Heart right ventricle (tissue), 16 donors: ENCODE measurements around the gene CSMD2. TPM values are rescaled to one million over a fixed set of nuclear protein-coding genes. Genes with fewer than 3 reads are reported as not detected.

Source experiments
- ATAC-seq, 8 donors: fragments of 200-7000 bp; cut with Tn5 transposase; one replicate each; pipeline ENCODE4 v1.9.1; 2020; ENCODE audit warnings: mild to moderate bottlenecking in 8 of 8, moderate library complexity in 8 of 8, moderate number of reproducible peaks in 1 of 8
- DNase-seq, 2 donors: peaks; one replicate each; pipeline ENCODE4 v3.0.0-alpha.2; 2020
- H3K27ac ChIP-seq, 10 donors: fragments of 200-600 bp; sonication (generic) in 2 of 10; one replicate each; pipeline versions ENCODE4 v1.5.0 to v1.8.0; 2020 to 2022; ENCODE audit warnings: mild to moderate bottlenecking in 3 of 10
- H3K27me3 ChIP-seq, 7 donors: fragments of 200-600 bp; one replicate each; pipeline ENCODE4 v1.8.0; 2021 to 2022; ENCODE audit warnings: mild to moderate bottlenecking in 2 of 7
- H3K36me3 ChIP-seq, 9 donors: fragments of 200-600 bp; sonication (generic) in 1 of 9; one replicate each; pipeline versions ENCODE4 v1.5.0 to v1.8.0; 2020 to 2022; ENCODE audit warnings: mild to moderate bottlenecking in 2 of 9
- H3K4me1 ChIP-seq, 9 donors: fragments of 200-600 bp; sonication (generic) in 1 of 9; one replicate each; pipeline versions ENCODE4 v1.5.0 to v1.8.0; 2020 to 2022; ENCODE audit warnings: mild to moderate bottlenecking in 4 of 9
- H3K4me3 ChIP-seq, 10 donors: fragments of 200-600 bp; sonication (generic) in 2 of 10; one replicate each; pipeline versions ENCODE4 v1.5.0 to v1.8.0; 2020 to 2022; ENCODE audit warnings: mild to moderate bottlenecking in 7 of 10, moderate library complexity in 2 of 10
- H3K9me3 ChIP-seq, 11 donors: fragments of 200-600 bp in 10 of 11; sonication (generic) in 2 of 11; one replicate each; pipeline versions ENCODE4 v1.5.0 to v1.8.0; 2013 to 2022; ENCODE audit warnings: mild to moderate bottlenecking in 2 of 11, control low read depth in 1 of 11, moderate library complexity in 1 of 11
- WGBS, 2 donors: extraction: QIAGEN DNeasy Blood & Tissue Kit; methylation state at CpG; one replicate each; pipeline ENCODE4 v1.1.7; 2013; ENCODE audit warnings: inconsistent platforms in 1 of 2; 5-methylcytosine and 5-hydroxymethylcytosine counted together
- intact Hi-C, 10 donors: fragments of 100-400 bp; cut with DNase I; formaldehyde crosslinking; loops; one replicate each; pipeline versions ENCODE4 v1.11.1 to v1.14.2; 2022
- polyA plus RNA-seq, 2 donors: library from polyadenylated mRNA; stranded (reverse); fragments of 200-250 nt; gene quantifications; one replicate each; pipeline ENCODE4 v1.2.3, GENCODE V29; 2013
- total RNA-seq, 10 donors: library from RNA; stranded (reverse); fragmentation: NEBNext Ultra II Directional in 3 of 10; extraction: Animal tissue kit (Norgen Biotek cat#: 25700) in 3 of 10; gene quantifications; one replicate each; pipeline versions ENCODE4 v1.2.1 to v1.2.4, GENCODE V29; 2021 to 2023
- TF ChIP-seq, protein P1 (sequence below), 9 donors: fragments of 200-600 bp; sonication (generic) in 2 of 9; IDR thresholded peaks; one replicate each; pipeline versions ENCODE4 v1.5.0 to v1.8.0; 2021 to 2022; ENCODE audit warnings: antibody characterized with exemption in 9 of 9, mild to moderate bottlenecking in 5 of 9, moderate library complexity in 1 of 9
- donor health status: Arrhythmogenic right ventricular cardiomyopathy.
- donor health status: ischemic (EF 13 %, LVEDD 7.1; RV severe dilation, severe dysfunction).
- donor health status: healthy with polysubstance abuse.
- donor health status: DM: no; HTN: yes; CAD: no.
- donor health status: DM: no; HTN: no; CAD: no.
- donor health status: ischemic (EF 25% LVEDD 6.9; RV normal size, moderate dysfunction).
- donor health status: ischemic (EF 25% LVEDD 5.7; RV mildly dilated, moderate dysfunction).
- donor health status: healthy.
- donor health status: DM: yes; HTN: yes; CAD: no.
- donor health status: Ischemic cardiomyopathy.
- donor health status: ischemic (EF 35%, LVEDD 5.7; RV mildly dilated, moderate dysfunction).
- donor health status: nonischemic (EF 11% LVEDD 7.7; RV severe dilation, severe dysfunction).
- donor health status: DM: yes; HTN: yes; CAD: no.
- donor health status: PGD.
- donor health status: ischemic (EF 29% LVEDD 5.4; RV normal size, mild dysfunction).
- donor health status: nonischemic (EF 23%, LVEDD 6.1; RV moderate dilation, normal function).

Gene CSMD2
- total and polyA plus RNA-seq, 12 donors = 0.04 to 0.97 (median 0.14) TPM; not detected in 1

GRCh38 chr1:33810571-33810970 is 354.5 kb downstream of the CSMD2 start:
- intact Hi-C loops = no loop called here
- Histone ChIP-seq H3K27me3 (peaks cover 0 to 16% (median 7%) of the 10 kb centered on the region in 7 donors), H3K36me3 (no peaks in the 10 kb centered on the region), H3K9me3 (peaks cover 0 to 31% (median 4%) of the 10 kb centered on the region in 11 donors), H3K4me1 (no peaks in the 10 kb centered on the region), H3K27ac (no peak overlapping the region), H3K4me3 (no peak overlapping the region)
- no peak for ATAC-seq
- TF ChIP-seq, protein P1, sequence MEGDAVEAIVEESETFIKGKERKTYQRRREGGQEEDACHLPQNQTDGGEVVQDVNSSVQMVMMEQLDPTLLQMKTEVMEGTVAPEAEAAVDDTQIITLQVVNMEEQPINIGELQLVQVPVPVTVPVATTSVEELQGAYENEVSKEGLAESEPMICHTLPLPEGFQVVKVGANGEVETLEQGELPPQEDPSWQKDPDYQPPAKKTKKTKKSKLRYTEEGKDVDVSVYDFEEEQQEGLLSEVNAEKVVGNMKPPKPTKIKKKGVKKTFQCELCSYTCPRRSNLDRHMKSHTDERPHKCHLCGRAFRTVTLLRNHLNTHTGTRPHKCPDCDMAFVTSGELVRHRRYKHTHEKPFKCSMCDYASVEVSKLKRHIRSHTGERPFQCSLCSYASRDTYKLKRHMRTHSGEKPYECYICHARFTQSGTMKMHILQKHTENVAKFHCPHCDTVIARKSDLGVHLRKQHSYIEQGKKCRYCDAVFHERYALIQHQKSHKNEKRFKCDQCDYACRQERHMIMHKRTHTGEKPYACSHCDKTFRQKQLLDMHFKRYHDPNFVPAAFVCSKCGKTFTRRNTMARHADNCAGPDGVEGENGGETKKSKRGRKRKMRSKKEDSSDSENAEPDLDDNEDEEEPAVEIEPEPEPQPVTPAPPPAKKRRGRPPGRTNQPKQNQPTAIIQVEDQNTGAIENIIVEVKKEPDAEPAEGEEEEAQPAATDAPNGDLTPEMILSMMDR (IDR thresholded peaks at IDR 0.05) = no peak
- 82 to 86% methylated on average over 5 of the region's 5 CpGs for WGBS, 2 donors
- no peak for DNase-seq

DNA sequence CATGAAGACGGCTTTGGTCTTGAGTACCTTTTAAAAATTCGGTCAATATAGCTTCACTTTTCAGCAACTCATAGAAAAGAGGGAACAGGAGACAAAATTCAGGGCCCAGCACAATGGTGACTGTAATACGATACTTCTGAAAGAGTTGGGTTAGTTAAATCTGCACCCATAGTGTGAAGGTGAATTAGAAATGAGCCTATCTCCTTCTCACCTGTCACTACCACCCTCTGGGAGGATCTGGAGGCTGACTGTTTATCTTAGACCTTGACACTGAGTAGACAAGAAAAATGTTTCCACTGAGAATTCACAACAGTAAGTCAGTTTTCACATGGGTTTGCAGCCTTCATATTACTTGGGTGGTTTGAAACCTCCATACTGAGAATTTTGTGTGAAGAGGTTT is 359.0 kb downstream of the CSMD2 start:
- no peaks in the 10 kb centered on the region for H3K4me1 ChIP-seq
- WGBS, 2 donors = 80 to 84% methylated on average over 3 of the region's 3 CpGs
- no peak overlapping the region for H3K4me3 ChIP-seq
- ATAC-seq = no peak
- intact Hi-C loops = no loop called here
- DNase-seq = no peak
- peaks cover 0 to 31% (median 4%) of the 10 kb centered on the region in 11 donors for H3K9me3 ChIP-seq
- H3K27me3 ChIP-seq = peaks cover 0 to 17% (median 2%) of the 10 kb centered on the region in 7 donors
- no peaks in the 10 kb centered on the region for H3K36me3 ChIP-seq
- no peak overlapping the region for H3K27ac ChIP-seq
- TF ChIP-seq, protein P1 (IDR thresholded peaks at IDR 0.05) = no peak

GRCh38 chr1:33802268-33802667 is 362.8 kb downstream of the CSMD2 start:
- Histone ChIP-seq H3K4me1 (no peaks in the 10 kb centered on the region), H3K27me3 (peaks cover 0 to 17% (median 2%) of the 10 kb centered on the region in 7 donors), H3K4me3 (no peak overlapping the region), H3K9me3 (peaks cover 0 to 17% (median 4%) of the 10 kb centered on the region in 11 donors), H3K36me3 (no peaks in the 10 kb centered on the region), H3K27ac (no peak overlapping the region)
- 89 to 98% methylated on average over 2 of the region's 2 CpGs for WGBS, 2 donors
- intact Hi-C loops = no loop called here
- DNase-seq = no peak
- no peak for ATAC-seq
- TF ChIP-seq, protein P1 (IDR thresholded peaks at IDR 0.05) = no peak

DNA sequence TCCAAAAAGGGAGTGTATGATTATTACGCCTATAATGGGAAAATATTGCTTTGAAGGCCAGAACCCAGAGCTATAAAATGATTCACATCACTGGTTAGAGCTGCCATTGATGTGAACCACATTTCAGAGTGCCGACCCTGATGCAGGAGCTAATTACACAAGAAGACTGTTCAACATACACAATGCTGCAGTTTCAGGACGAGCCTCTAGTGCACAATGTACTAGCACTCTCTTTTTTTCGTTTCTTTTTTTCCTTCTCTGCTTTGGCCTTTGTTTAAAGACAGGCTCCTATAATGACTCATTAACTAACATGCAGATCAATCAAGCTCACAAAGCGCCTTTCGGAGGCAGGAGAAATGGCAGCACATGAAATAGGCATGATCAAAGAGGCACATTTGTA is 367.2 kb downstream of the CSMD2 start:
- Histone ChIP-seq H3K27me3 (peaks cover 0 to 2% (median 0%) of the 10 kb centered on the region in 7 donors), H3K36me3 (no peaks in the 10 kb centered on the region), H3K9me3 (peaks cover 0 to 27% (median 4%) of the 10 kb centered on the region in 11 donors), H3K4me3 (no peak overlapping the region), H3K27ac (no peak overlapping the region), H3K4me1 (no peaks in the 10 kb centered on the region)
- 73 to 75% methylated on average over 6 of the region's 6 CpGs for WGBS, 2 donors
- TF ChIP-seq, protein P1 (IDR thresholded peaks at IDR 0.05) = no peak
- DNase-seq = no peak
- ATAC-seq = no peak
- intact Hi-C loops = no loop called here
